ENCODE measurements around the gene SEMA3E.

DNA sequence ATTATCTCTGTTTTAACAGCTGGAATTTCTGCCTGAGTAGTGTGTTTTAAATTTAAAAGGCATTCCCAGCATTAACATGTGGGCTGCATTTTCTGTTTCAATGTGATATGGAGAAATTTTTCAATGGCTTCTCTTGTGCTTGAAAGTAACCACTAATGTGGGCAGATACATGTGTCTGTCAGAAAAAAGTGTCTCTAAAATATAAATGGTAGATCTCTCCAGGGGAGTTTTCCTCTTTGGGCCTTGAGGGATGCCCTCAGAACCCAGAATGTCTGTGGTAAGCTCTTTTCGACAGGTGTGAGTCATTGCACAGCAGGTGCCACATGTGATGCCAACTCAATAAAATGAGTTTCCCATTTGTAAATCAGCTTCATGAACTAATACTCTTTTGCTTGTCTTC lies 221.1 kb downstream of the SEMA3E start:
- no peak for TF ChIP-seq ERF (CRISPR knock-in tag; IDR thresholded peaks at IDR 0.05)
- no peak for TF ChIP-seq POLR2AphosphoS5 (IDR thresholded peaks at IDR 0.05; ENCODE audit: control insufficient read depth, insufficient read depth, low read depth, low read length)
- no peak for TF ChIP-seq POLR2A (conservative IDR thresholded peaks at IDR 0.05)
- TF ChIP-seq SPI1 (IDR thresholded peaks at IDR 0.05; ENCODE audit: borderline replicate concordance, low read depth, low read length), result no peak
- TF ChIP-seq PTTG1 (tag; IDR thresholded peaks at IDR 0.05; ENCODE audit: low read depth), result no peak
- TF ChIP-seq ZKSCAN1 (IDR thresholded peaks at IDR 0.05; ENCODE audit: low read depth, low read length), result no peak
